Non-pigmented ciliary epithelial cell (primary cell): ENCODE data around the gene ANKRD11.
"Not testable (repeated sequence)": the region's sequence is repeated elsewhere in the genome, so short reads cannot be mapped to it uniquely, and the experiment has no call there.

Experiments used
- DNase-seq: peaks from one replicate; pipeline ENCODE4 v3.0.0-alpha.2; 2010; ENCODE audit warnings: low read depth

Gene ANKRD11

DNA sequence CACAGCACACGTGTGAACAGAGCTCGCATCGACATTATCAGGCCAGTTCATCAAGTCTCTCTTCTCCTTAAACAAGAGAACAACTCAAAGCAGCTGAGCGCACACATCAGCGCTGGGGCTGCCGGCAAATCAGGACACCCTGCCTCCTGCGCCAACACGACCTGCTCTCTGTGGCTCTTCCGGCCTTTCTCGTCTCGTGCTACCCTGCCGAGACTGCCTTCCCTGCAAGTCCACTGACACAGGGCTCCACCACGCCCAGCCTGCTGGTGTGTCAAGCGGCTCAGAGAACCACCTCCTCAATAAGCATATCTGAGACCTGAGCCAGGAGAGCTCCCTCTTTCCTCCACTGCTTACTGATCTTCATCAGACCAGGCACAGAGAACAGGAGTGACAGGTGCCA, 176.0 kb downstream of the ANKRD11 start:
- DNase-seq: no peak

DNA sequence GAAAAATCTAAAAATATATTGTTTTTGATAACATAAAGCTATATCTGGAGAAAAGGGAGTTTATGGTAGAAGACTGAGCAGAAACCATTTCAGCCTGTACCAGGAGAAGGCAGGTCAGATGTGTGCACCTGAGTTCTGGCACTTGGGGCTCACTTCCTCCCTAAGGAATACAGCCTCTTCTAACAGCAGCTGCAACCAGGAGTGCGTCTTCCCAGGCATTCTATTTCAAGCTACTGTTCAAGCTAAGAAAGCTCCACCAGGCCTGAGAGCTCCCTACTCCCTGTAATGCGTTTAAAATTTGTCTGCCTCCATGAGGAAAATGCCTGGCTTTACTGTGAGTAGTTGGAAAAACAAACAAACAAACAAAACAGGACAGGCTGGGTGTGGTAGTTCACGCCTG, 176.8 kb downstream of the ANKRD11 start:
- no peak for DNase-seq

DNA sequence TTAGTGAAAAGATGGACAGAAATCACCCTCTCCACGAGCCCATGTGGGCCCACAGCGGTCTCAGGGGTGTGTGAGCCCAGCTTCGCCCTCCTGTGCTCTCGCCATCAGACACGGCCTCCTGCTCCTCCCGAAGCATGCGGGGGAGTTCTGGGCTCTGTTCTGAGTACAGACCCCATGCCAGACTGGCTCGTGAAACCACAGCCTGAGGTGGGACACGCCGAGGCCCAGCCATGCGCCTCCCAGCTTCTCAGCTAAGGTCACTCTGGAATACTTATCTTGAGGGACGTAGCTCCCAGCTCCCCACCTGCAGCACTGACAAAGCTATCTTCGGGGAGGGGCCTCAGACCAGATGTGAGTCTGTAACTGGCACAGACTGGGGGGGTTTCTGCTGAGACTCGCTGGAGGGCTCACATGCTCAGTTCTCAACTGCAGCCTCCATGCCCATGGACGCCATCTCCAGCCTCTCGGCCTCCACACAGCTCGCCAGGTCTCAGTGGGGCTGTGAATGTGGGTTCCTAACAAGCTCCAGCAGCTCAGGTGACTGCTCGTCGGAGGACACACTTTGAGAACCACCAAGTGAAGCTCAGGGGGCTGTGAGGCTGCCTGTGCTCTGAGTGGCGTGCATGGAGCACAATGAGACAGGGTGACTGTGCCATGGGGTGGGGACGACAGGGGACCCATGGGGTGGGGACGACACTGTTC, 177.6 kb downstream of the ANKRD11 start:
- DNase-seq: no peak

DNA sequence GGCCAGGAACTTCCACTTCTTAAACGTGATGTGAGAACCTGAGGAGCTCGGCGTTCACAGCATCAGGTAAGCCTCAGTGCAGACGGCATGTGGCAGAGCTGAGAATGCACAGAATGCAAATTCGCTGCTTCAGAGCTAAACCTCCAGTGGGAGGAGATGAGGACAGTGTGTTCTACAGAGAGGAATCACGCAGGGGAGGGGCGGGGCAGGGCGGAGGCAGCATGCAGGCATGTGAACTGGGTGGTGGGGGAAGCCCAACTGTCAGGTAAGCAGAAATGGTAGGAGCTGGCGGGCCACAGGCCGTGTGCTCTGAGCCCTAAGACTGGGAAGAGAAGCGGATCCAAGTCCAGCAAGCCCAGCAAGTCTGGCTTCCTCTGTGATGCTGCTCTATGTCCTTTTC, 178.2 kb downstream of the ANKRD11 start:
- DNase-seq: no peak

DNA sequence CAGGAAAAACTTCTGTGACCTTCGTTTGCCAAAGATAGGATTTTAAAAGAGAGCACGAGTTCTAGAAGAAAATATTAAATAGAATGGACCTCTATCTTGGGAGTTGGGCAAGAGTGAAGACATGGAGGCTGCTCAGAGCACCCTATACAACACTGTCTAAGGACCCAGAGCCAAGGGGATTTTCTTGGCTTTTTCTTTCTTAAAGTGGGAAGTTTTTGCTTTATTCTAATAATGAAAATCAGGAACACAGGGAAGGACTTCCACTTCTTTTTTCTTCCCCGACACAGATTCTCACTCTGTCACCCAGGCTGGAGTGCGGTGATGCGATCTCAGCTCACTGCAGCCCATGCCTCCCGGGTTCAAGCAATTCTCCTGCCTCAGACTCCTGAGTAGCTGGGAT, 178.7 kb downstream of the ANKRD11 start:
- no peak for DNase-seq

DNA sequence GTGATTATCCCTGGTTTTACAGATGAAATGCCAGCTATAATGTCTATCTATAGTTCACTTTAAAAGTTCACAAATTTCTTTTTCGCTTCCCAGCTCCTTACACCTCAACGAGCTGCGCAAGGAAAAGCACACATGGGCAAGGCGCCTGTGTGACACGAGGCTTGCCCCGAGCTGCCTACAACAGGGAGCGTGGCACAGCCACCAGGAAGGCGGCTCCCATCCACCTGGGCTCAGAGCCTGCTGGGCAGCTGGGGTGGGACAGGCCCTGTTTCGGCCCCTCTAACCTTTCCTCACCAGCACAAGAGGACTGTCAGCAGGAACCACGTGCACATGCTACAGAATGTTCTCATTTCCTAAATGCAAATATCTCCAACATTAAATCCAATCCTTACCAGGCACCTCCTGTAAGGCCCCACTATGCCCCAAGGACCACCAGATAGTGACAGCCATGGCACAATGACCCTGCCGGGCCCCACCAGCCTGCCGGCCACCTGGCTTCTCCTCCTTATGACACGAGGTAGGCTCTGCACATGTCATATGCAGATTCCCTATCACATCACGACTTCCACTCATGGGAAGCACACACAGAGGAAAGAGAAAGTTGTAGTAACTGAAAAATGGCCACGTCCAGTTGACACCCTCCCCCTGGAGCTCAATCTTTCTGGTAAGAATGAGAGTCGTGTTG, 180.8 kb downstream of the ANKRD11 start:
- no peak for DNase-seq

DNA sequence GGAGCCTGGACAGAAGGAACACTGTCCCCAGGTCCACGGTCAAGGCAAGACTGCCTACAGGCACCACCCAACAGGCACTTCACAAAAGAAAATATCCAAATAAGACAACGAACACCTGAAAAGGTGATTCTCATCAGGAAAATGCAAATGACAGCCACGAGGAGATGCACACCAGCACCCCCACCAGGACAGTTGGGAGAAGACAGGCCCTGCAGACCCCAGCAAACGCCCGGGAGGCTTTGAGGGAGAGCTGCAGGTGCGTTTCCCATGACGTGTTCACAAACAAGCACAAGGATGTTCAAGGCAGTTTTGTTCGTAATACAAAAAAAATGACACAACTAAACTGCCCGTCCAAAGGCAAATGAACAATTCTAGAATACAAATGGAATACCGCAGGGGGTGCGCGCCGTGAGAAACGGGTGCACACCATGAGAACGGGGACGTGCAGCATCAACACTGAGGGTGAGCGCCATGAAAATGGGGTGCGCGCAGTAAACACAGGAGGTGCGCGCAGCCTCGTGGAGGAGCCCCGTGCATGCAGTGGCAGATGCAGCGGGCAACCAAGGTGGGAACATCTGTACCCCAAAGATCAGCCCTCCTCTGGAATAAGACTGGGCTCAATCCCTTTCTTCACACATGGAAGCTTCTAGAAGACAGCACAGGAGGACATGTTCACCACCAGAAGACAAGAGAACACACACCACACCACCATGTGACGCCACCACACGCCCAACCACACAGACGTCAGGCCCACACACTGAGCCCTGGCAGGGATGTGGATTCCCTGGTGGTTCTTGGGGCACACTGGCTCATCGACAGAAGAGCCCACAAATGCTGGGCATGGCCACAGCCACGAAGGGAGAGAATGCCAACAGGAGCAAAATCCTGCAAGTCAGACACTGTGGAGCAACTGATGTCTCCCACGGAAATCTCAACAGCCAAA, 181.7 kb downstream of the ANKRD11 start:
- DNase-seq: no peak

DNA sequence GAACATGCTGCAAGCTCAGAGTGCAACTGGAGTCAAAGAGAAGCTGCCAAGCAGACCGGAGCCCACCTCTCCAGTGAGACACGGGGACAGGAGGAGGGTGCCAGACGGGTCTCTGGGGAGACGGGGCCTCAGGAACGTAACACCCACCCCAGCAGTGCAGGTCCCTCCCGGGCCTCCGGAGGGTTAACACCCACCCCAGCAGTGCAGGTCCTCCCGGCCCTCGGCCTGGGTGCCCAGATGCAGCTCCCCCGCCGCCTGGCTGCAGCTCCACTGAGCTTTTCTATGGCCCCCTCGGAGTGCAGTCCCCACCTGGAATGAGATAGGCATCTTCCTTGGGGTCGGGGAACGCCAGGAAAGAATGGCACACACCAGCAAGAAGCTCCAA, 182.9 kb downstream of the ANKRD11 start:
- no peak for DNase-seq

DNA sequence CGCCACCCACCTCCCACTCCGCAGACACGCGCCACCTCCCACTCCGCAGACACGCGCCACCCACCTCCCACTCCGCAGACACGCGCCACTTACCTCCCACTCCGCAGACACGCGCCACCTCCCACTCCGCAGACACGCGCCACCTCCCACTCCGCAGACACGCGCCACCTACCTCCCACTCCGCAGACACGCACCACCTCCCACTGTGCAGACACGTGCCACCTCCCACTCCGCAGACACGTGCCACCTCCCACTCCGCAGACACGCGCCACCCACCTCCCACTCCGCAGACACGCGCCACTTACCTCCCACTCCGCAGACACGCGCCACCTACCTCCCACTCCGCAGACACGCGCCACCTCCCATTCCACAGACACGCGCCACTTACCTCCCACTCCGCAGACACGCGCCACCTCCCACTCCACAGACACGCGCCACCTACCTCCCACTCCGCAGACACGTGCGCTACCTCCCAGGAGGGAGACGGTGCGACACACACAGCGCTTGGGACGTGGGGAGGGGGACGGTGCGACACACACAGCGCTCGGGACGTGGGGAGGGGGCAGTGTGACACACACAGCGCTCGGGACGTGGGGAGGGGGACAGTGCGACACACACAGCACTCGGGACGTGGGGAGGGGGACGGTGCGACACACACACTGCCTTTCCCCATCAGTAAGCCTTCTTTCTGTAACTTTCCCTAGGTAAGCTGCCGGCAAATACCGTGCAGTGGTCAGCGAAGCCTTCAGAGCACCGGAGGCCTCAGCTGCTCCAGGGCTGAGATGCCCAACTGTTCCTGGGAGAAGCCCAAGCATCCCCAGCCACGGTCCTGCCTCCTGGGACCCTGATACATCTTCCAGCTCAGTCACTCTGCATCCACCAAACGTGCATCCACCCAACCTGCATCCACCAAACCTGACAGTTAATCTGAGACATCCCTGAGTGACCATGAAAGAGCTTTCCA, 183.6 kb downstream of the ANKRD11 start:
- DNase-seq: not testable (repeated sequence)

DNA sequence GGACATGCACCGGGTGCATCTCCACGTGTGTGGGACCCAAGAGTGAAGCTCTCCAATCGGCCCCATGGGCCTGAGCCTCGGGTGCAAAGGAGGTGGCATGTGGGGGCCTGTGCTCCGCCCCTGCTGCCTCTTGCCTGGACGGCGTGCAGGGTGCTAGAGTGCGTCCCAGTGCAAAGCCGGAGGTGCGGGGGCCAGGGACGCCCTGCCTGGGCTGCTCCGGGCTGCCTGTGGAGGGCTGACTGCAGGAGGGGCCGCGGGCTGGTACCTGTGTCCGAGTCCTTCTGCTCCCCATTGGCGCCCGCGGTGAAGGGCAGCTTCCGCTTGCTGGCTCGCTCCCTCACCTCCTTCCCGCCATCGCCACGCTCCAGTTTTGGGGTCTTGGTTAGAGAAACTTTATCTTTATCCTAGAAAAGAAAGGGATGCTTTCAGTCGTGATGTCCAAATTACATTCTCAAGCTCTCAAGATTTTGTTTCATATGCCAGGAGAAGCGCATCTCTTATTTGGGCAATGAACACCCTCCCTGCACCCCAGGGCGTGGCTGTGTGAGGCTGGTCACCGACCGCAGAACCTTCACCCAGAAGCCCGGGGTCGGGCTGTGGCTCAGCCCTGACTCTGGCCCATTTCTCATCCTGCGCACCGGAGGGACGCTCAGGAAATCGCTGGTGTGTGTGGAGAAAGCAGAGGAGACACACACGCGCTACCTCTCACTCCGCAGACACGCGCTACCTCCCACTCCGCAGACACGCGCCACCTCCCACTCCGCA, 185.2 kb downstream of the ANKRD11 start:
- no peak for DNase-seq

DNA sequence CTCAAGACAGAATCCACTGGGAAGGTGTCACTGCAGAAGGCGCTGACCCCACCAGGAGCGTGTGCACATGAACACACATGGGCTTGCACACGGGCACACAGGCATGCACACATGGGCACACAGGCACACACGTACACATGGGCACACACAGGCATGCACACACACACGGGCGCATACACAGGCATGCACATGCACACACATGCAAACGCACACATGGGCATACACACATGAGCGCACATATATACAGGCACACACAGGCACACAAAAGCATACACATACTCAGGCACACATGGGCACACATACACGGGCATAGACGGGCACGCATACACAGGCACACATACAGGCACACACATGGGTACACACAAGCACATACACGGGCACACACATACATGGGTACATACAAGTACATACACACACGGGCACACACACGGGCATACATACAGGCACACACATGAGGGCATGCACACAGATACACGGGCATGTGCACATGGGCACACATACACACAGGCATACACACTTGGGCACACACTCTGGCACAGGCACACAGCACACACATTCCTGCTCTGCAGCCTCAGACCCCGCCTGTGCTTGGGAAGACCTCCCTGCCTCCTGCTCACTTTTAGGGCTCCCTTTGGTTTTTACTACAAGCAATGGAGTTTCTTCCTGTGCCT, 186.0 kb downstream of the ANKRD11 start:
- DNase-seq: no peak

DNA sequence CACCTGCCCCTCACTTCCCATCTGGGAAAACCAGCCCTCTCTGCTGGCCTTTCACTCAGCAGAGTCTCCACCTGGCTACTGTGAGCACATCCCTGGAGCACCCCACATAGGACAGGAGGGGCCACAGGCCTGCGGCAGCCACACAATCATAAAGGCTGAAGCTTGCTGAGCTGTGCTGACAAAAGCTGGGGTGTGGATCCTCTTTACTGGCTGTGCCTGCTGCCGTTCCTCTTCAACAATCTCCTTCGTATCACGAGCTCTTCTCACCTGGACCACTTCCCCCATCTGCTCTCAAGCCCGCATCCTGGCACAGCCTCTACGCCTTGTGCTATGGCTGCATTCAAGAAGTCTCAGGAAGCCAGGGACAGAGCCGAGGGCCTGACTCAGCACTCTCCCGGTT, 186.7 kb downstream of the ANKRD11 start:
- DNase-seq: no peak

DNA sequence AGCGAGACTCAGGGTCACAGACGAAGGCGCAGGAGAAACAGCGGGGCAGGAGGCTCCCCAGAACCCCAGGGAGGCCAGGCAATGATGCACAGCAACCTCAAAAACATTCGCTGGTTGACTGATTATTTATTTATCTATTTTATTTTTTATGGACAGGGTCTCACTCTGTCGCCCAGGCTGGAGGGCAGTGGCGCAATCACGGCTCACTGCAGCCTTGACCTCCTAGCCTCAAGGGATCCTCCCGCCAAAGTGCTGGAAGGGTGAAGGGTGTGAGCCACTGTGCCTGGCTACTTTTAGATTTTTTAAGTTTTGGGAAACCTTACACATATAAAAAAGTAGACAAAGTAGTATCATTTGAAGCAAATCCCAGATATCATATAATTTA, 189.4 kb downstream of the ANKRD11 start:
- DNase-seq: no peak

DNA sequence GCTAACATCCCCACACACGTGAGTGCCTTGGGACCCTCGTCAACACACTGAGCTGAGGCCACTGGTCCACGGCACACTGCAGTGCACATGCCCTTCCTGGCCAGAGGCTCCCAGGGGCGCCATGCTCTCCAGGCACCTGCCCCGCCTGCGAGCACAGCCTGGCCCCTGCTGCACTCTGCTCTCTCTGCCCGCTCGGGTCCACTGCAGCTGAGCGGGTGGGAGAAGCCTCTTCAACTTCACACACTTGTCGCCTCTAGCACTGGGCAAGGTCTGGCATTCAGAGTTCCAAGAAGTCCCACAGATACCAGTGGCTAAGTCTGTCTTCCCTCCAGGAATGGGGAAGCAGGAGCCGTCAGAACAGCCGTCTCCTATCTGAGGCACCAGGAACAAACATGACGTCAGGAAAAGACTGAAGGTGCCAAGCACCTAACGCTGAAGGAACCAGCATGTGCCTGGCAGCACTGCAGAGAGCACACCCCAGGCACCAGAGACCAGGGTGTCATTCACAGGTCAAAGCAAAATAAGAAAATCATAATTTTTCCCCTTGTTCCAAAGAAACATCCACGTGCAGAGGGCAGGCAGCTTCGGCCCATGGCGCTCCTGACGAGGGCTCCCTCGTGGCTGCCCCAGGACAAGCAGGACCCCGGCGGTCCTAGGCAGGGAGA, 189.9 kb downstream of the ANKRD11 start:
- no peak for DNase-seq

DNA sequence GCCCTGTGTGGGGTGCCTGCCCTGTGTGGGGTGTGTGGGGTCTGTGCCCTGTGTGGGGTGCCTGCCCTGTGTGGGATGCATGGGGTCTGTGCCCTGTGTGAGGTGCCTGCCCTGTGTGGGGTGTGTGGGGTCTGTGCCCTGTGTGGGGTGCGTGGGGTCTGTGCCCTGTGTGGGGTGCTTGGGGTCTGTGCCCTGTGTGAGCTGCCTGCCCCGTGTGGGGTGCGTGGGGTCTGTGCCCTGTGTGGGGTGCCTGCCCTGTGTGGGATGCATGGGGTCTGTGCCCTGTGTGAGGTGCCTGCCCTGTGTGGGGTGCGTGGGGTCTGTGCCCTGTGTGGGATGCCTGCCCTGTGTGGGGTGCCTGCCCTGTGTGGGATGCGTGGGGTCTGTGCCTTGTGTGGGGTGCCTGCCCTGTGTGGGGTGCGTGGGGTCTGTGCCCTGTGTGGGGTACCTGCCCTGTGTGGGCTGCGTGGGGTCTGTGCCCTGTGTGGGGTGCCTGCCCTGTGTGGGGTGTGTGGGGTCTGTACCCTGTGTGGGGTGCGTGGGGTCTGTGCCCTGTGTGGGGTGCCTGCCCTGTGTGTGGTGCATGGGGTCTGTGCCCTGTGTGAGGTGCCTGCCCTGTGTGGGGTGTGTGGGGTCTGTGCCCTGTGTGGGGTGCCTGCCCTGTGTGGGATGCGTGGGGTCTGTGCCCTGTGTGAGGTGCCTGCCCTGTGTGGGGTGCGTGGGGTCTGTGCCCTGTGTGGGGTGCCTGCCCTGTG, 190.8 kb downstream of the ANKRD11 start:
- DNase-seq: not testable (repeated sequence)

DNA sequence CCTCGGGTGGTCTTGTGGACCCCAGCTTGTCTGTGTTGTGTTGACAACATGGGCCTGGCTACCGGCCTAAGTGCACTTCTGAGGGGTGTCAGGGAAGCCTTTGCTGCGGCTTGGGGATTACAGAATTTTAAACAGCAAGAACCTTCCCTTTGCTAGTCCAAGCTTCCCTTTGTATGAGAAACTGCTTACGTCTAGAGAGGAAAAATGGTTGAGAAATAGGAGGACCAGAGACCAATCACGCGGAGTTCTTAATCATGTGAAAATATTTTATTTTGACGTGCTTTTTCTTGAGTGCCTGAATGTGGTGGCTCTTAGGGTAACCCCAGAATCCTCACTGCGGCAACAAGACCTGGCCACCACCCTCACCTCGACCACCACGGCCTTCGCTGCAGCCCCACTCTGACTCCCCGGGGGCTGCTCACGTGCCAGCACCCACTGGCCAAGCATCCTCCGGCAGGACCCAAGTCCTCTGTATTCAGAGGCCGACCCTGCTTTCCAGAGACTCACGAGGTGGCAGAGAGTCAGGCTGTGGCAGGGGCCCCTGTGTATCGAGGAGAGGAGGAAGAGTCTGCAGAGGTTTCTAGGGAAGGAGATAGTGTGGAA, 191.6 kb downstream of the ANKRD11 start:
- no peak for DNase-seq

DNA sequence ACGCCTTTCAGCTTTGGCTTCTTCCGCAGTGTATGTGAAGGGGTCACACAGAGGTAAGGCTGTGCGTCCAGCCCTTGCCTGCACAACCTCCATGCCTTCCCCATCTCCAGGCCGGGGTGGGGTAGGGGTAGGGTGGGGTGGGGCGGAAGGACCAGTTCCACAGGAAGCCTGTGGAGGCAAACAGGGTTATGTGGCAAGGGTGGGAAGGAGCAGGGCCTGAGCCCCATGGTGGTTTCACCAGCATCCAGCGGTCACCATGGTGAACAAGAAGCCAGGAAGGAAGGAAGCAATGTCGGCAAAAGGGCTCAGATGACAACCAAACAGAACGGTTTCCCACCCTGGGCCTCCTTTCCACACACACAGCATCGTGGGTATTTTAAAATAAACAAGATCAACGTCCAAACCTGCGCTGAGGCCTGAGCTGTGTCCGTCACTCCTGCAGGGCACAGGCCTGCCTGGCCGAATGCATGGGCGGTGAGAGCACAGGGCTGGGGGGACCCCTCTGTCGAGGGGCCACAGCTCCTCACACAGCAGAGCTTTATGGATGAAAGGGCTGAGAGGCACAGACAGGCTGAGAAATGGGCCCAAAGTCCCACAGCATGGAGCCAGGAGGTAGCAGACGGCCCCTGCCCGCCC, 192.3 kb downstream of the ANKRD11 start:
- no peak for DNase-seq
